IPS-20b (cell line): ENCODE data around the gene GP9.
"Not testable (repeated sequence)": the region's sequence is repeated elsewhere in the genome, so short reads cannot be mapped to it uniquely, and the experiment has no call there.

ENCODE experiments used
- H3K27ac ChIP-seq: one replicate; pipeline ENCODE4 v1.5.1; 2013; ENCODE audit warnings: low read length
- H3K27me3 ChIP-seq: 2 replicates; pipeline ENCODE4 v1.6.1; 2013; ENCODE audit warnings: mild to moderate bottlenecking, low read length, inconsistent platforms; ENCODE audit not compliant: insufficient read depth
- H3K36me3 ChIP-seq: 2 replicates; pipeline ENCODE4 v1.6.1; 2013; ENCODE audit warnings: low read depth, mild to moderate bottlenecking, inconsistent platforms, low read length, moderate library complexity; ENCODE audit not compliant: insufficient read depth
- H3K4me1 ChIP-seq: 2 replicates; pipeline ENCODE4 v1.6.1; 2013; ENCODE audit warnings: mild to moderate bottlenecking, control low read depth, inconsistent platforms, low read length, moderate library complexity; ENCODE audit not compliant: insufficient read depth
- H3K4me3 ChIP-seq: 2 replicates; pipeline ENCODE4 v1.5.1; 2013; ENCODE audit warnings: mild to moderate bottlenecking, low read length, inconsistent platforms
- H3K9ac ChIP-seq: 2 replicates; pipeline ENCODE4 v1.6.1; 2013; ENCODE audit warnings: low read depth, mild to moderate bottlenecking, inconsistent platforms, low read length, moderate library complexity
- H3K9me3 ChIP-seq: 2 replicates; pipeline ENCODE4 v1.6.1; 2013; ENCODE audit warnings: mild to moderate bottlenecking, low read depth, low read length, inconsistent platforms; ENCODE audit not compliant: insufficient read depth

The GP9 gene

DNA sequence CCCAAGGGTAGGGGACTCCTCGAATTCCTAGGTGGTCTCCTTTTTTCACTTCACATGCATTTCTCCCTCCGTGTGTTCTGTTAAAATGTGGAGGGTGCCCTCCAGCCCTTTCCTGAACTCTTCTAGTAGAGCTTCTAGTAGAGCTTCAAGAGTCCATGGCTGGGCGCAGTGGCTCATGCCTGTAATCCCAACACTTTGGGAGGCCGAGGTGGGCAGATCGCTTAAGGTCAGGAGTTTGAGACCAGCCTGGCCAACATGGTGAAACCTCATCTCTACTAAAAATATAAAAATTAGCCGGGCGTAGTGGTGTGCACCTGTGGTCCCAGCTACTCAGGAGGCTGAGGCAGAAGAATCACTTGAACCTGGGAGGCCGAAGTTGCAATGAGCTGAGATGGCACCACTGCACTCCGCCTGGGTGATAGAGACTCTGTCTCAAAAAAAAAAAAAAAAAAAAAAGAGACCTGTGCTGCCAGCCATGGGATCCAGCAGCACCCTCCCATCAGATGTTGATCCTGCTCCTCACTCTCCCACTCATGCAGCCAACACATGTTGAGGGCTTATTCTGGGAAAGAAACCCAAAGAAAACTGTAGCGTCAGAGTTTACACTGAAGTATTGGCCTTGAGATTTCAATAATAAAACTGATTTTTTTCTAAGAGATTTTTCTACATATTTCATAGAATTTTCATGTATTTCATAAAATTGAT, 50.6 kb downstream of the GP9 start:
- H3K9ac ChIP-seq, H3K36me3 ChIP-seq, H3K27me3 ChIP-seq, H3K27ac ChIP-seq, H3K4me1 ChIP-seq, H3K9me3 ChIP-seq, H3K4me3 ChIP-seq: not testable (repeated sequence)
